ENCODE measurements around the gene HS3ST3B1.

DNA sequence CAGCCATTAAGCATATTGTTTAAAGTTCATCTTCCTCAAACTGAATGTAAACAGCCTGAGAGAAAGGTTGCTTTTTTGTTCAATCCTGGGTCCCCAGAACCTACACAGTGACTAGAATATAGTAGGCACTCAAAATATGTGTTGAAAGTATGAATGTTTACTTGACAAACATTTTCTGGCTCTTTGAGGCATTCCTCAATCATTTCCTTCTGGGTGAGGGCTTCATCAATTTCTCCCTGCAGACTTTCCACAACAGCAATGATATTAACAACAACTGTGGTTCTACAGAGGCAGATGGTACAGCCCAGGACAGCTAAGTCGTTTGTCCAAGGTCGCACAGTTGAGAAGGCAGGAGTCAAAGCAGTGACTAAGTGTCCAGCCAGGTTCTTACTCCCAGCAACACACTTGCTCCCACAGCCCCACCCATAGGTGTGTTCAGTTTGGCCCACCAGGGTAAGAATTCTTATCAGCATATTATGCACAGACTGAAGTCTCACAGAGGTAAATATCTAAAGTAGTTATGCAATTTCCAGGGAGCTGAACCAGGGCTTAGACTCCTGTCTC lies 61.1 kb downstream of the HS3ST3B1 start:
- TF ChIP-seq POLR2AphosphoS5 (IDR thresholded peaks at IDR 0.05; ENCODE audit: low read depth, low read length), result no peak
- TF ChIP-seq, protein P1, sequence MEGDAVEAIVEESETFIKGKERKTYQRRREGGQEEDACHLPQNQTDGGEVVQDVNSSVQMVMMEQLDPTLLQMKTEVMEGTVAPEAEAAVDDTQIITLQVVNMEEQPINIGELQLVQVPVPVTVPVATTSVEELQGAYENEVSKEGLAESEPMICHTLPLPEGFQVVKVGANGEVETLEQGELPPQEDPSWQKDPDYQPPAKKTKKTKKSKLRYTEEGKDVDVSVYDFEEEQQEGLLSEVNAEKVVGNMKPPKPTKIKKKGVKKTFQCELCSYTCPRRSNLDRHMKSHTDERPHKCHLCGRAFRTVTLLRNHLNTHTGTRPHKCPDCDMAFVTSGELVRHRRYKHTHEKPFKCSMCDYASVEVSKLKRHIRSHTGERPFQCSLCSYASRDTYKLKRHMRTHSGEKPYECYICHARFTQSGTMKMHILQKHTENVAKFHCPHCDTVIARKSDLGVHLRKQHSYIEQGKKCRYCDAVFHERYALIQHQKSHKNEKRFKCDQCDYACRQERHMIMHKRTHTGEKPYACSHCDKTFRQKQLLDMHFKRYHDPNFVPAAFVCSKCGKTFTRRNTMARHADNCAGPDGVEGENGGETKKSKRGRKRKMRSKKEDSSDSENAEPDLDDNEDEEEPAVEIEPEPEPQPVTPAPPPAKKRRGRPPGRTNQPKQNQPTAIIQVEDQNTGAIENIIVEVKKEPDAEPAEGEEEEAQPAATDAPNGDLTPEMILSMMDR (IDR thresholded peaks at IDR 0.05), result no peak
- TF ChIP-seq TCF7L2 (IDR thresholded peaks at IDR 0.05; ENCODE audit: low read depth, low read length), result no peak

Measured in Panc1 (cell line).